Measurements from ENCODE around the gene FBXL13.

DNA sequence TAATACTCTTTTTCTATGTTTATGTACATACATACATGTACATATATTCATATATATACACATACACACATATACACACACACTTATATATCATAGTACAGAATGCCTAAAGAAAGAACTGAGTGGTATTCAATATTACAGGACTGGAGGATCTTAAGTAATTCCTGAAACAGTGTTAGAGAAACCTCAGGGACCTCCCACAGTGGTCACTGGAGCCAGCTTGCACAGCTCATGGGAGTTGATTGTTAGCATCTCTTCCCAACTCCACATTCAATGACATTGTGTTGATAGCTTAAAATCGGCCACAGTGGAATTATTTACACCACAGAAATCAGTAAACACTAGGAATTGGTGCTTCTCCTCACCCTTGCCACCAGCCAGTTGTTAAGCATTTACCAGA lies 155.8 kb downstream of the FBXL13 start:
- TF ChIP-seq, protein P1, sequence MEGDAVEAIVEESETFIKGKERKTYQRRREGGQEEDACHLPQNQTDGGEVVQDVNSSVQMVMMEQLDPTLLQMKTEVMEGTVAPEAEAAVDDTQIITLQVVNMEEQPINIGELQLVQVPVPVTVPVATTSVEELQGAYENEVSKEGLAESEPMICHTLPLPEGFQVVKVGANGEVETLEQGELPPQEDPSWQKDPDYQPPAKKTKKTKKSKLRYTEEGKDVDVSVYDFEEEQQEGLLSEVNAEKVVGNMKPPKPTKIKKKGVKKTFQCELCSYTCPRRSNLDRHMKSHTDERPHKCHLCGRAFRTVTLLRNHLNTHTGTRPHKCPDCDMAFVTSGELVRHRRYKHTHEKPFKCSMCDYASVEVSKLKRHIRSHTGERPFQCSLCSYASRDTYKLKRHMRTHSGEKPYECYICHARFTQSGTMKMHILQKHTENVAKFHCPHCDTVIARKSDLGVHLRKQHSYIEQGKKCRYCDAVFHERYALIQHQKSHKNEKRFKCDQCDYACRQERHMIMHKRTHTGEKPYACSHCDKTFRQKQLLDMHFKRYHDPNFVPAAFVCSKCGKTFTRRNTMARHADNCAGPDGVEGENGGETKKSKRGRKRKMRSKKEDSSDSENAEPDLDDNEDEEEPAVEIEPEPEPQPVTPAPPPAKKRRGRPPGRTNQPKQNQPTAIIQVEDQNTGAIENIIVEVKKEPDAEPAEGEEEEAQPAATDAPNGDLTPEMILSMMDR (IDR thresholded peaks at IDR 0.05): no peak
- no peak for TF ChIP-seq POLR2A (IDR thresholded peaks at IDR 0.05; ENCODE audit: low read depth)
